Esophagus squamous epithelium (tissue), 5 donors: ENCODE data around the gene DNMT3B. TPM values are rescaled to one million over a fixed set of nuclear protein-coding genes. Genes with fewer than 3 reads are reported as not detected.

Experiments used
- DNase-seq: peaks from one replicate; lab custom pipeline; 2025; lab: John Stamatoyannopoulos, UW
- H3K27ac ChIP-seq, 4 donors: fragments of 200-600 bp; sonication (generic); one replicate each; pipeline ENCODE4 v1.5.1; 2016 to 2019; ENCODE audit warnings: mild to moderate bottlenecking in 1 of 4
- H3K27me3 ChIP-seq, 4 donors: fragments of 200-600 bp; sonication (generic); 1 replicate in 3 of 4; 2 replicates in 1 of 4; pipeline versions ENCODE4 v1.5.1 to v1.6.0; 2017 to 2021; ENCODE audit warnings: antibody characterized with exemption in 1 of 4
- H3K36me3 ChIP-seq, 3 donors: fragments of 200-600 bp; sonication (generic); one replicate each; pipeline ENCODE4 v1.5.1; 2016 to 2019
- H3K4me1 ChIP-seq, 3 donors: fragments of 200-600 bp; sonication (generic); one replicate each; pipeline ENCODE4 v1.5.1; 2017 to 2019
- H3K4me3 ChIP-seq, 4 donors: fragments of 200-600 bp; sonication (generic); 1 replicate in 3 of 4; 2 replicates in 1 of 4; pipeline ENCODE4 v1.5.1; 2016 to 2019; ENCODE audit warnings: mild to moderate bottlenecking in 2 of 4, moderate library complexity in 1 of 4
- H3K9me3 ChIP-seq, 3 donors: fragments of 200-600 bp; sonication (generic); one replicate each; pipeline ENCODE4 v1.5.1; 2016 to 2019
- CTCF ChIP-seq, 6 experiments: fragments of 450-650 bp in 4 of 6; fragments of 200-600 bp in 2 of 6; sonication (generic) in 2 of 6; IDR thresholded peaks; one replicate each; pipeline ENCODE4 v1.5.1; 2016 to 2019; ENCODE audit warnings: antibody characterized with exemption in 6 of 6, mild to moderate bottlenecking in 4 of 6, moderate library complexity in 4 of 6
- POLR2A ChIP-seq, 4 donors: fragments of 450-650 bp; IDR thresholded peaks; one replicate each; pipeline ENCODE4 v1.6.1; 2017; ENCODE audit warnings: antibody characterized with exemption in 4 of 4, mild to moderate bottlenecking in 4 of 4, moderate library complexity in 3 of 4
- WGBS, 2 donors: methylation state at CpG; one replicate each; pipeline ENCODE4 v1.1.5; 2018; 5-methylcytosine and 5-hydroxymethylcytosine counted together
- intact Hi-C: fragments of 100-400 bp; cut with DNase I; formaldehyde crosslinking; loops from one replicate; pipeline ENCODE4 v1.15.0; 2022
- total RNA-seq, 4 donors: library from RNA; depleted of rRNA; stranded (reverse); fragments of >200 nt; gene quantifications; one replicate each; pipeline ENCODE4 v1.1.0, GENCODE V29; 2016
- donor health status: DM: yes; HTN: yes; CAD: no.

Gene DNMT3B
- total RNA-seq, 4 donors from 2014 or later, result 0.44 to 2.2 (median 0.72) TPM

GRCh38 chr20:32731882-32732266 lies 30.3 kb upstream of the DNMT3B start:
- peaks cover 0 to 12% (median 0%) of the 10 kb centered on the region in 3 donors for H3K4me1 ChIP-seq
- WGBS, 2 donors, result 49 to 52% methylated on average over 4 of the region's 4 CpGs
- intact Hi-C loops, result no loop called here
- H3K27ac ChIP-seq, result no peak overlapping the region
- TF ChIP-seq POLR2A (IDR thresholded peaks at IDR 0.05), result no peak
- TF ChIP-seq CTCF (IDR thresholded peaks at IDR 0.05), result no peak
- no peaks in the 10 kb centered on the region for H3K27me3 ChIP-seq
- no peak overlapping the region for H3K4me3 ChIP-seq
- no peaks in the 10 kb centered on the region for H3K9me3 ChIP-seq
- no peak for DNase-seq
- H3K36me3 ChIP-seq, result peaks cover 0 to 34% (median 0%) of the 10 kb centered on the region in 3 donors

- H3K36me3 ChIP-seq, result no peaks in the 10 kb centered on the region
- no peaks in the 10 kb centered on the region for H3K27me3 ChIP-seq
- H3K27ac ChIP-seq, result peak overlapping the region in 2 of 4 donors; percentile 31 to 39
- intact Hi-C loops, result no loop called here
- 46% methylated on average over 7 of the region's 7 CpGs for WGBS, 2 donors
- no peaks in the 10 kb centered on the region for H3K9me3 ChIP-seq
- no peak for DNase-seq
- H3K4me3 ChIP-seq, result no peak overlapping the region
- peaks cover 4 to 20% (median 5%) of the 10 kb centered on the region in 3 donors for H3K4me1 ChIP-seq
- TF ChIP-seq CTCF (IDR thresholded peaks at IDR 0.05), result no peak
- no peak for TF ChIP-seq POLR2A (IDR thresholded peaks at IDR 0.05)
Observed at GRCh38 chr20:32737371-32738223, 24.6 kb upstream of the DNMT3B start.

- no peaks in the 10 kb centered on the region for H3K36me3 ChIP-seq
- DNase-seq, result no peak
- TF ChIP-seq POLR2A (IDR thresholded peaks at IDR 0.05), result no peak
- no peak for TF ChIP-seq CTCF (IDR thresholded peaks at IDR 0.05)
- peaks cover 5 to 37% (median 19%) of the 10 kb centered on the region in 3 donors for H3K4me1 ChIP-seq
- H3K4me3 ChIP-seq, result no peak overlapping the region
- 87 to 93% methylated on average over 5 of the region's 5 CpGs for WGBS, 2 donors
- no peaks in the 10 kb centered on the region for H3K27me3 ChIP-seq
- no peak overlapping the region for H3K27ac ChIP-seq
- no peaks in the 10 kb centered on the region for H3K9me3 ChIP-seq
- intact Hi-C loops, result no loop called here
Observed at GRCh38 chr20:32741151-32741550, 21.0 kb upstream of the DNMT3B start.

- Histone ChIP-seq H3K36me3 (no peaks in the 10 kb centered on the region), H3K27ac (peak overlapping the region; percentile 85 to 91 (median 88)), H3K4me3 (peak overlapping the region; percentile 77 to 91 (median 88)), H3K27me3 (no peaks in the 10 kb centered on the region), H3K9me3 (no peaks in the 10 kb centered on the region), H3K4me1 (peaks cover 5 to 35% (median 19%) of the 10 kb centered on the region in 3 donors)
- WGBS, 2 donors, result 16 to 18% methylated on average over 18 to 20 of the region's 25 CpGs
- TF ChIP-seq CTCF (IDR thresholded peaks at IDR 0.05) (no peak), POLR2A (IDR thresholded peaks at IDR 0.05) (no peak)
- DNase-seq, result no peak
- intact Hi-C loops, result no loop called here
Observed at GRCh38 chr20:32742322-32743236, 19.6 kb upstream of the DNMT3B start.
